Panc1 (cell line): ENCODE measurements around the gene NIPSNAP2. TPM values are rescaled to one million over a fixed set of nuclear protein-coding genes. Genes with fewer than 3 reads are reported as not detected.

Source experiments
- ATAC-seq: fragments of 200-7000 bp; cut with Tn5 transposase; 2 replicates; pipeline ENCODE4 v1.9.1; 2020; ENCODE audit warnings: mild to moderate bottlenecking, moderate library complexity
- Bru-seq: library from RNA; stranded (reverse); fragments of 400-500 nt; gene quantifications from one replicate; lab custom pipeline; 2021; lab: Mats Ljungman, UMichigan
- BruChase-seq, 2 experiments: library from RNA; stranded (reverse); fragments of 400-500 nt; gene quantifications; one replicate each; lab custom pipeline; 2021; lab: Mats Ljungman, UMichigan
- BruUV-seq: library from RNA; stranded (reverse); fragments of 400-500 nt; replicated peaks from 2 replicates; lab custom pipeline; 2021; lab: Mats Ljungman, UMichigan
- CTCF ChIA-PET: fragments of 300-600 bp; sonication (Branson Sonifier 250); formaldehyde crosslinking; loops from one replicate; lab custom pipeline; 2022; ENCODE audit warnings: antibody characterized with exemption; lab: Charles Lee
- POLR2A ChIA-PET: fragments of 300-600 bp; sonication (Branson Sonifier 250); formaldehyde crosslinking; loops from one replicate; lab custom pipeline; 2022; ENCODE audit warnings: antibody characterized with exemption; lab: Charles Lee
- DNase-seq: peaks from one replicate; pipeline ENCODE4 v3.0.0-alpha.2; 2010; ENCODE audit warnings: low read depth, low spot score
- H3K27ac ChIP-seq: 2 replicates; pipeline ENCODE4 v1.5.1; 2011; ENCODE audit warnings: mild to moderate bottlenecking, low read length, inconsistent platforms
- H3K27me3 ChIP-seq: fragments of 200-500 bp; sonication (Bioruptor generic); 2 replicates; pipeline ENCODE4 v1.6.0; 2014; ENCODE audit warnings: low read length, inconsistent platforms; ENCODE audit not compliant: control insufficient read depth, insufficient read depth
- H3K36me3 ChIP-seq: fragments of 200-500 bp; sonication (Bioruptor generic); 2 replicates; pipeline ENCODE4 v1.5.1; 2014; ENCODE audit warnings: inconsistent platforms, mild to moderate bottlenecking, low read length, moderate library complexity; ENCODE audit not compliant: control insufficient read depth, insufficient read depth
- H3K4me1 ChIP-seq: 2 replicates; pipeline ENCODE4 v1.5.1; 2011; ENCODE audit warnings: inconsistent platforms, mild to moderate bottlenecking, low read length, moderate library complexity; ENCODE audit not compliant: control insufficient read depth, insufficient read depth
- H3K4me3 ChIP-seq, 2 experiments: 2 replicates each; pipeline ENCODE4 v1.5.1; 2011 to 2012; ENCODE audit warnings: low read depth in 2 of 2, low read length in 2 of 2, mild to moderate bottlenecking in 2 of 2, inconsistent platforms in 1 of 2, moderate library complexity in 1 of 2
- H3K9me3 ChIP-seq: fragments of 200-500 bp; sonication (Bioruptor generic); 2 replicates; pipeline ENCODE4 v1.5.1; 2014; ENCODE audit warnings: low read depth, mild to moderate bottlenecking, inconsistent platforms, low read length, moderate library complexity; ENCODE audit not compliant: control insufficient read depth, insufficient read depth
- CTCF ChIP-seq: fragments of 450-650 bp; IDR thresholded peaks from 2 replicates; pipeline ENCODE4 v1.5.1; 2017; ENCODE audit warnings: mild to moderate bottlenecking
- POLR2AphosphoS5 ChIP-seq: IDR thresholded peaks from 2 replicates; pipeline ENCODE4 v1.6.1; 2012; ENCODE audit warnings: mild to moderate bottlenecking, low read depth, low read length, moderate library complexity
- REST ChIP-seq, 2 experiments: IDR thresholded peaks; 2 replicates each; pipeline ENCODE4 v1.6.1; 2011 to 2012; ENCODE audit warnings: low read depth in 2 of 2, control low read depth in 1 of 2, low read length in 1 of 2, mild to moderate bottlenecking in 1 of 2, moderate library complexity in 1 of 2; ENCODE audit not compliant: insufficient read depth in 1 of 2
- SIN3A ChIP-seq: IDR thresholded peaks from 2 replicates; pipeline ENCODE4 v1.6.1; 2012; ENCODE audit warnings: low read depth, mild to moderate bottlenecking, low read length, moderate library complexity, borderline replicate concordance; ENCODE audit not compliant: insufficient read depth
- TCF7L2 ChIP-seq: IDR thresholded peaks from 2 replicates; pipeline ENCODE4 v1.6.1; 2011; ENCODE audit warnings: mild to moderate bottlenecking, low read depth, low read length, inconsistent platforms
- in situ Hi-C: cut with HindIII; loops from 2 replicates; pipeline ENCODE4 v1.10.0; 2016; ENCODE audit warnings: low sequenced_read_pairs, low pct_unique_long_range_greater_than_20kb
- intact Hi-C: fragments of 100-400 bp; cut with micrococcal nuclease; formaldehyde crosslinking; loops from one replicate; pipeline ENCODE4 v1.10.0; 2022; ENCODE audit not compliant: unreplicated experiment
- long read RNA-seq: library from polyadenylated mRNA; unstranded; transcript quantifications from one replicate; pipeline ENCODE4 v2.0.0, GENCODE V29; 2021; ENCODE audit not compliant: unreplicated experiment
- polyA plus RNA-seq: library from polyadenylated mRNA; unstranded; fragments of >200 nt; gene quantifications from one replicate; pipeline ENCODE4 v1.2.1, GENCODE V29; 2012; ENCODE audit warnings: missing spikeins; ENCODE audit not compliant: insufficient read length
- total RNA-seq: library from RNA; stranded (reverse); gene quantifications from one replicate; pipeline ENCODE4 v1.2.1, GENCODE V29; 2021; ENCODE audit not compliant: unreplicated experiment

NIPSNAP2 gene
- total RNA-seq (93.2 TPM), Bru-seq, nascent RNA (percentile 89 among the genes with signal in this experiment), BruChase-seq, experiment 1, labeled RNA remaining after a 2-hour chase (percentile 86 among the genes with signal in this experiment), BruChase-seq, experiment 2, labeled RNA remaining after a 6-hour chase (percentile 91 among the genes with signal in this experiment)
- polyA plus RNA-seq = 75.6 TPM
- long read RNA-seq, full-length matches to known transcripts = 266 of 309 reads
- long read RNA-seq, partial matches to known transcripts = 18 of 309 reads
- long read RNA-seq, other reads (novel, unspliced or antisense) = 25 of 309 reads

GRCh38 chr7:55964261-55965099, at the start of gene NIPSNAP2:
TSS of gene NIPSNAP2 (plus strand) at chr7:55964585. CDS start at chr7:55964610, 25 bp downstream.
- H3K27ac ChIP-seq = peak within 1 kb of the TSS; percentile 95
- in situ Hi-C loops (no loop called here), intact Hi-C loops (loop anchor here (5.0 kb wide), 1 partner anchor 322 kb away; no protein-coding TSS in a partner anchor)
- H3K27me3 ChIP-seq = no peaks in the 10 kb centered on the region
- peaks cover 10% of the 10 kb centered on the region for H3K4me1 ChIP-seq
- H3K9me3 ChIP-seq = no peaks in the 10 kb centered on the region
- H3K4me3 ChIP-seq = peak within 1 kb of the TSS; percentile 69 to 81
- peak; percentile 94 for ATAC-seq
- no peaks in the 10 kb centered on the region for H3K36me3 ChIP-seq
- CTCF ChIA-PET = interaction anchor here (0.5 to 1.9 kb wide), 10 partner anchors 78 to 677 kb away, joined by 3 to 11 read pairs (median 4); no protein-coding TSS in a partner anchor
- BruUV-seq = no TSS peak
- DNase-seq = no peak
- POLR2A ChIA-PET = interaction anchor here (0.5 to 0.9 kb wide), 6 partner anchors 10 to 321 kb away, joined by 3 to 9 read pairs (median 4); no protein-coding TSS in a partner anchor
- 0 out of 4 replicates have a peak, but pooled peaks of 1 of the 2 experiments have one; percentile 29 for TF ChIP-seq REST (IDR thresholded peaks at IDR 0.05; ENCODE audit: insufficient read depth in 1 of 2, low read depth in 2 of 2, low read length in 1 of 2)
- TF ChIP-seq POLR2AphosphoS5 = peak; percentile 29; the same call in 1 of the 2 replicates
- TF ChIP-seq TCF7L2 = no peak
- peak; percentile 99 for TF ChIP-seq CTCF
- 0 out of 2 replicates have a peak, but pooled peaks have one; percentile 37 for TF ChIP-seq SIN3A

GRCh38 chr7:55917771-55918170, 46.6 kb upstream of the NIPSNAP2 start:
- Histone ChIP-seq H3K4me3 (no peak overlapping the region), H3K27me3 (no peaks in the 10 kb centered on the region), H3K4me1 (no peaks in the 10 kb centered on the region), H3K36me3 (no peaks in the 10 kb centered on the region), H3K27ac (no peak overlapping the region), H3K9me3 (no peaks in the 10 kb centered on the region)
- DNase-seq (no peak), ATAC-seq (no peak)
- CTCF ChIA-PET = interaction anchor here (0.6 kb wide), 1 partner anchor 146 kb away, joined by 3 read pairs; no protein-coding TSS in a partner anchor
- no peak for TF ChIP-seq SIN3A
- no peak for TF ChIP-seq TCF7L2
- no peak for TF ChIP-seq REST (IDR thresholded peaks at IDR 0.05; ENCODE audit: insufficient read depth in 1 of 2, low read depth in 2 of 2, low read length in 1 of 2)
- TF ChIP-seq POLR2AphosphoS5 = no peak
- TF ChIP-seq CTCF = no peak
- in situ Hi-C loops = no loop called here
- POLR2A ChIA-PET = no interaction called here
- BruUV-seq = no TSS peak
- intact Hi-C loops = no loop called here
